Non-pigmented ciliary epithelial cell (primary cell): ENCODE data around the gene MTX2.

Experiments used
- DNase-seq: peaks from one replicate; pipeline ENCODE4 v3.0.0-alpha.2; 2010; ENCODE audit warnings: low read depth

MTX2 gene

GRCh38 chr2:176380341-176380740 lies 111.1 kb downstream of the MTX2 start:
- DNase-seq: no peak

- no peak for DNase-seq
These were observed 113.9 kb downstream of the MTX2 start for GRCh38 chr2:176383100-176383499.

- no peak for DNase-seq
These were observed 114.7 kb downstream of the MTX2 start for GRCh38 chr2:176383836-176384442.

GRCh38 chr2:176385219-176385759 lies 116.0 kb downstream of the MTX2 start:
- no peak for DNase-seq

- no peak for DNase-seq
These were observed 116.6 kb downstream of the MTX2 start for GRCh38 chr2:176385838-176386237.
